Muscle of arm (tissue), 12 donors: ENCODE results near the gene JMJD8. TPM values are rescaled to one million over a fixed set of nuclear protein-coding genes. Genes with fewer than 3 reads are reported as not detected.
"Not testable (repeated sequence)": the region's sequence is repeated elsewhere in the genome, so short reads cannot be mapped to it uniquely, and the experiment has no call there.

Experiments used
- DNase-seq: peaks from one replicate; pipeline ENCODE4 v3.0.0-alpha.2; 2013
- polyA plus RNA-seq, 12 donors: library from polyadenylated mRNA; unstranded; fragments of 120-200 nt; gene quantifications; one replicate each; pipeline ENCODE4 v1.2.1, GENCODE V29; 2013; ENCODE audit not compliant: insufficient read length in 12 of 12

JMJD8 gene
- polyA plus RNA-seq, 12 donors = 20.3 to 59.8 (median 28.4) TPM; not detected in 1

GRCh38 chr16:724188-725040 is 40.3 kb upstream of the JMJD8 start:
- no peak for DNase-seq

GRCh38 chr16:723695-724094 is 39.6 kb upstream of the JMJD8 start:
- DNase-seq = no peak

- no peak for DNase-seq
These were observed 38.9 kb upstream of the JMJD8 start for GRCh38 chr16:722835-723633.

GRCh38 chr16:721765-722540 is 37.8 kb upstream of the JMJD8 start:
- no peak for DNase-seq

- DNase-seq = peak; percentile 57
These were observed 37.0 kb upstream of the JMJD8 start, which contains the start of gene ANTKMT for GRCh38 chr16:720990-721764. ANTKMT (plus strand) TSS chr16:721146; CDS start chr16:721275, 129 bp downstream.

- DNase-seq = peak; percentile 73
These were observed 36.4 kb upstream of the JMJD8 start for GRCh38 chr16:720447-720989.

- DNase-seq = no peak
These were observed 35.8 kb upstream of the JMJD8 start for GRCh38 chr16:719815-720446.

- no peak for DNase-seq
These were observed 34.8 kb upstream of the JMJD8 start for GRCh38 chr16:718922-719321.

GRCh38 chr16:718389-718788 is 34.3 kb upstream of the JMJD8 start:
- DNase-seq = no peak

GRCh38 chr16:717450-718245 is 33.5 kb upstream of the JMJD8 start:
- no peak for DNase-seq

GRCh38 chr16:716768-717325 is 32.7 kb upstream of the JMJD8 start:
- DNase-seq = no peak

GRCh38 chr16:716200-716568 is 32.0 kb upstream of the JMJD8 start:
- no peak for DNase-seq

GRCh38 chr16:715477-716199 is 31.5 kb upstream of the JMJD8 start:
- DNase-seq = no peak

GRCh38 chr16:714558-715476 is 30.7 kb upstream of the JMJD8 start, which contains the start of gene METRN:
METRN (plus strand) TSS chr16:715118; CDS start chr16:715290, 172 bp downstream.
- peak; percentile 90 for DNase-seq

- DNase-seq = no peak
These were observed 29.9 kb upstream of the JMJD8 start for GRCh38 chr16:714079-714478.

- DNase-seq = not testable (repeated sequence)
These were observed 28.7 kb upstream of the JMJD8 start for GRCh38 chr16:712740-713250.
